ENCODE data around the gene WNK1.

GRCh38 chr12:793711-794110, 41.3 kb downstream of the WNK1 start:
- TF ChIP-seq CTCF (IDR thresholded peaks at IDR 0.05): no peak
- TF ChIP-seq POLR2A (IDR thresholded peaks at IDR 0.05): no peak

All from lower leg skin (tissue), 3 donors.